Measurements from ENCODE around the gene MPHOSPH9. TPM values are rescaled to one million over a fixed set of nuclear protein-coding genes. Genes with fewer than 3 reads are reported as not detected.

MPHOSPH9 gene
- total RNA-seq, 1 experiment from 2014 or later = 44.9 TPM

- CTCF ChIA-PET = no interaction called here
- POLR2A ChIA-PET = interaction anchor here (3.3 kb wide), 1 partner anchor 11 kb away, joined by 14 read pairs; the partner anchor contains the start of genes MPHOSPH9 and MTRFR
- no peaks in the 10 kb centered on the region; a peak in 1 of 4 replicates for H3K4me1 ChIP-seq (ENCODE audit: control insufficient read depth in 1 of 2, insufficient read depth in 2 of 2, low read length in 2 of 2)
- no peak overlapping the region for H3K4me3 ChIP-seq (replicated peaks in 1 of 2; ENCODE audit: low read depth in 1 of 2, low read length in 2 of 2)
- intact Hi-C loops (cut with micrococcal nuclease) = no loop called here
- H2AFZ ChIP-seq (ENCODE audit: low read depth, low read length, poor library complexity, severe bottlenecking) = no peak overlapping the region
- no peak for ATAC-seq
- no peak overlapping the region for H3K27ac ChIP-seq (ENCODE audit: low read depth, low read length)
- no peaks in the 10 kb centered on the region for H3K9me2 ChIP-seq (ENCODE audit: insufficient read depth)
- H3K27me3 ChIP-seq (ENCODE audit: insufficient read depth, low read length) = no peaks in the 10 kb centered on the region
- no TSS peak for BruUV-seq (replicated peaks)
- no peaks in the 10 kb centered on the region for H3K9me3 ChIP-seq (ENCODE audit: control insufficient read depth in 1 of 2, insufficient read depth in 1 of 2, low read depth in 1 of 2, low read length in 2 of 2)
- no peak overlapping the region for H3K4me2 ChIP-seq (ENCODE audit: low read length)
- RAD21 ChIA-PET (ENCODE audit: low non-redundant PET in 1 of 2, low total read pairs in 2 of 2, uncharacterized antibody in 2 of 2, unreplicated experiment in 2 of 2) = no interaction called here
- TF ChIP-seq FOSL1 (IDR thresholded peaks at IDR 0.05; ENCODE audit: low read depth) = no peak
- no peak for TF ChIP-seq CBX3 (IDR thresholded peaks at IDR 0.05; ENCODE audit: low read depth)
- no peak for TF ChIP-seq SRF (IDR thresholded peaks at IDR 0.05; ENCODE audit: low read depth)
- no peak for TF ChIP-seq CTCF (IDR thresholded peaks at IDR 0.05 in 2 of 3, conservative IDR thresholded peaks at IDR 0.05 in 1 of 3; ENCODE audit: borderline replicate concordance in 1 of 3, insufficient read depth in 1 of 3, low read depth in 2 of 3, low read length in 2 of 3)
- TF ChIP-seq EGR1 (IDR thresholded peaks at IDR 0.05; ENCODE audit: low read depth) = no peak
- no peak for TF ChIP-seq CEBPB (IDR thresholded peaks at IDR 0.05; ENCODE audit: low read depth)
- TF ChIP-seq EZH2 (IDR thresholded peaks at IDR 0.05) = no peak
- TF ChIP-seq SIN3A (IDR thresholded peaks at IDR 0.05; ENCODE audit: low read depth) = no peak
- no peak for TF ChIP-seq JUND (IDR thresholded peaks at IDR 0.05)
- no peak for DNase-seq (ENCODE audit: low read depth, low spot score)
- H3K9ac ChIP-seq (ENCODE audit: low read length) = no peak overlapping the region
- no peaks in the 10 kb centered on the region for H4K20me1 ChIP-seq (ENCODE audit: insufficient read depth)
- H3K36me3 ChIP-seq (ENCODE audit: control insufficient read depth in 1 of 2, insufficient read depth in 2 of 2, low read length in 2 of 2) = no peaks in the 10 kb centered on the region
- peaks cover 59% of the 10 kb centered on the region for H3K79me2 ChIP-seq (ENCODE audit: insufficient read depth, low read length)
Measured at GRCh38 chr12:123243671-123244262, 10.8 kb upstream of the MPHOSPH9 start.

Data from HCT116 (cell line).